RWPE1 (cell line): ENCODE data around the gene ACVR2A.

Experiments used
- CTCF ChIA-PET: fragments of 350-600 bp; sonication (Branson Sonifier 250); formaldehyde crosslinking; extraction: SDS; loops from one replicate; lab custom pipeline; 2021; lab: Yijun Ruan, JAX
- POLR2A ChIA-PET: fragments of 400-600 bp; formaldehyde crosslinking; extraction: SDS; loops from one replicate; lab custom pipeline; 2020; ENCODE audit warnings: antibody characterized with exemption; ENCODE audit not compliant: low non-redundant PET; lab: Yijun Ruan, JAX
- DNase-seq: peaks from one replicate; pipeline ENCODE4 v3.0.0; 2012; ENCODE audit warnings: low spot score
- H3K27ac ChIP-seq: fragments of 450-650 bp; 2 replicates; pipeline ENCODE4 v1.5.1; 2017
- TF ChIP-seq, protein P1 (sequence below): fragments of 450-650 bp; conservative IDR thresholded peaks from 2 replicates; pipeline ENCODE4 v1.5.1; 2017; ENCODE audit warnings: low read depth, mild to moderate bottlenecking

Gene ACVR2A

DNA sequence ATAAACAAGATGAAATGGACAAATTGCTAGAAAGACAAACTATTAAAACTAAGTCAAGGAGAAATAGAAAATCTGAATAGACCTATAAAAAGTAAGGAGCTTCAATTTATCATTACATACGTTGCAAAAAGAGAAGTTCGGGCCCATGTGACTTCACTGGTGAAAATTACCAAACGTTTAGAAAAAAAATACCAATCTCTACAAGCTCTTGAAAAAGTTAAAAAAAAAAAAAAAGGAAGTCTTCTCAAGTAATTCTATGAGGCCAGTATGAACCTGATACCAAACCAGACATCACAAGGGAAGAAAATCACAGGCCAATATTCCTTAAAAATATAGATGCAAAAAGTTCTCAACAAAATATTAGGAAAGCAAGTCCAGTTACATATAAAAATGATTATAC, 20.2 kb upstream of the ACVR2A start:
- TF ChIP-seq, protein P1, sequence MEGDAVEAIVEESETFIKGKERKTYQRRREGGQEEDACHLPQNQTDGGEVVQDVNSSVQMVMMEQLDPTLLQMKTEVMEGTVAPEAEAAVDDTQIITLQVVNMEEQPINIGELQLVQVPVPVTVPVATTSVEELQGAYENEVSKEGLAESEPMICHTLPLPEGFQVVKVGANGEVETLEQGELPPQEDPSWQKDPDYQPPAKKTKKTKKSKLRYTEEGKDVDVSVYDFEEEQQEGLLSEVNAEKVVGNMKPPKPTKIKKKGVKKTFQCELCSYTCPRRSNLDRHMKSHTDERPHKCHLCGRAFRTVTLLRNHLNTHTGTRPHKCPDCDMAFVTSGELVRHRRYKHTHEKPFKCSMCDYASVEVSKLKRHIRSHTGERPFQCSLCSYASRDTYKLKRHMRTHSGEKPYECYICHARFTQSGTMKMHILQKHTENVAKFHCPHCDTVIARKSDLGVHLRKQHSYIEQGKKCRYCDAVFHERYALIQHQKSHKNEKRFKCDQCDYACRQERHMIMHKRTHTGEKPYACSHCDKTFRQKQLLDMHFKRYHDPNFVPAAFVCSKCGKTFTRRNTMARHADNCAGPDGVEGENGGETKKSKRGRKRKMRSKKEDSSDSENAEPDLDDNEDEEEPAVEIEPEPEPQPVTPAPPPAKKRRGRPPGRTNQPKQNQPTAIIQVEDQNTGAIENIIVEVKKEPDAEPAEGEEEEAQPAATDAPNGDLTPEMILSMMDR = no peak
- POLR2A ChIA-PET = no interaction called here

DNA sequence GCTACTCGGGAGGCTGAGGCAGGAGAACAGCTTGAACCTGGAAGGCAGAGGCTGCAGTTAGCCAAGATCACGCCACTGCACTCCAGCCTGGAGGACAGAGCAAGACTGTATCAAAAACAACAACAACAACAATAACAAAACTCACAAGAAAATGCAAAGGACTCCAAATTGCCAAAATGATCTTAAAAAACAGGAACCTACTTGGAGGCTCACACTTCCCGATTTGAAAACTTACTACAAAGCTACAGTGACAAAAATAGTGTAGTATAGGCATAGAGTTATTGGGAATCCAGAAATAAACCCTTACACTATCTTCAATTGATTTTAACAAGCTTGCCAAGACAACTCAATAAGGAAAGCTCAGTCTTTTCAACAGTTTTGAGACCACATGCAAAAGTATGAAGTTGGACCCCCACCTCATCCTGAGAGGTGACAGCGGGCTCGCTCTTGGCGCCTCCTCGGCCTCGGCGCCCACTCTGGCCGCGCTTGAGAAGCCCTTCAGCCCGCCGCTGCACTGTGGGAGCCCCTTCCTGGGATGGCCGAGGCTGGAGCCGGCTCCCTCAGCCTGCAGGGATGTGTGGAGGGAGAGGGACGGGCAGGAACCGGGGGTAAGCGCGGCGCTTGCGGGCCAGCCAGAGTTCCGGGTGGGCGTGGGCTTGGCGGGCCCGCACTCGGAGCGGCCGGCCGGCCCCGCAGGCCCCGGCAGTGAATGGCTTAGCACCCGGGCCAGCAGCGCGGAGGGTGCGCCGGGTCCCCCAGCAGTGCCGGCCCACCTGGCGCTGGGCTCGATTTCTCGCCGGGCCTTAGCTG, 18.3 kb upstream of the ACVR2A start:
- ChIA-PET POLR2A (no interaction called here), CTCF (no interaction called here)
- no peak overlapping the region for H3K27ac ChIP-seq
- no peak for DNase-seq
- TF ChIP-seq, protein P1 = no peak

More for the DNA sequence above, 20.2 kb upstream of the ACVR2A start:
- DNase-seq = no peak
- CTCF ChIA-PET = interaction anchor here (0.7 kb wide), 1 partner anchor 675 kb away, joined by 3 read pairs; no protein-coding TSS in a partner anchor
- H3K27ac ChIP-seq = no peak overlapping the region

DNA sequence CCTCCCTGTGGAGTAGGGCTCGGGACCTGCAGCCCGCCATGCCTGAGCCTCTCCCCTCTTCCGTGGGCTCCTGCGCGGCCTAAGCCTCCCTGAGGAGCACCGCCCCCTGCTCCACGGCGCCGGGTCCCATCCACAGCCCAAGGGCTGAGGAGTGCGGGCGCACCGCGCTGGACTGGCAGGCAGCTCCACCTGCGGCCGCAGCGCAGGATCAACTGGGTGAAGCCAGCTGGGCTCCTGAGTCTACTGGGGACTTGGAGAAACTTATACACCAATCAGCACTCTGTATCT, 17.8 kb upstream of the ACVR2A start:
- no peak for DNase-seq
- ChIA-PET POLR2A (no interaction called here), CTCF (no interaction called here)
- no peak overlapping the region for H3K27ac ChIP-seq
- TF ChIP-seq, protein P1 = no peak

DNA sequence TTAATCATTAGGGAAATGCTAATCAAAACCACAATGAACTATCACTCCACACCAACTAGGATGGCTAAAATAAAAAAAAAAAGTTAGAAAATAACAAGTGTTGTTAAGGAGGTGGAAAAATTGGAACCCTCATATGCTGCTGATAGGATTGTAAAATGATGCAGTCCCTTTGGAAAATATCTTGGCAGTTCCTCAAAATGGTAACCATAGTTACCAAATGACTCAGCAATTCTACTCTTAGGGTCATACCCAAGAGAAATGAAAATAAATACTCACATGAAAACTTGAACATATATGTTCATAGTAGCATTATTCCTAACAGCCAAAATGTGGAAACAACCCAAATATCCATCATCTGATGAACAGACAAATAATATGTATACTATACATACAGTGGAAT, 15.7 kb upstream of the ACVR2A start:
- TF ChIP-seq, protein P1 = no peak
- peak; percentile 24 for DNase-seq
- ChIA-PET POLR2A (no interaction called here), CTCF (interaction anchor here (0.7 kb wide), 1 partner anchor 1600 kb away, joined by 3 read pairs; no protein-coding TSS in a partner anchor)
- H3K27ac ChIP-seq = no peak overlapping the region

DNA sequence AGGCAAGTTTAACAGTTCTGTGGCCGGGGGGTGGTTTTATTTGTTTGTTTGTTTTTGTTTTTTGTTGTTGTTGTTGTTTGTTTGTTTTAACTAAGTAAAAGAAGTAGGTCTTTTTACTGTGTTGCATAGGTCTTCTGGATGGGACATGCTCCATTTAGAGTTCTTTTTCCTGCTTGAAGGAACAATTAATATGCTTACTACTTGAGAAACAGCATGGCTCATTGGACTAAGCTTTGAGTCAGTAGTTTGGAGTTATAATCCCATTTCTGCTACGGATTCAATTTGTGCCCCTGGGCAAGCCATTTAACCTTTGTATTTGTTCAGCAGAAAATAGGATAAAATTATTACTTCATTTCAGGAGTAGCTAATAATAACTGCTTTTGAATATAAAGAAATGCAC, 8.7 kb upstream of the ACVR2A start:
- H3K27ac ChIP-seq = no peak overlapping the region
- no peak for DNase-seq
- TF ChIP-seq, protein P1 = no peak
- POLR2A ChIA-PET = no interaction called here
- CTCF ChIA-PET = no interaction called here

DNA sequence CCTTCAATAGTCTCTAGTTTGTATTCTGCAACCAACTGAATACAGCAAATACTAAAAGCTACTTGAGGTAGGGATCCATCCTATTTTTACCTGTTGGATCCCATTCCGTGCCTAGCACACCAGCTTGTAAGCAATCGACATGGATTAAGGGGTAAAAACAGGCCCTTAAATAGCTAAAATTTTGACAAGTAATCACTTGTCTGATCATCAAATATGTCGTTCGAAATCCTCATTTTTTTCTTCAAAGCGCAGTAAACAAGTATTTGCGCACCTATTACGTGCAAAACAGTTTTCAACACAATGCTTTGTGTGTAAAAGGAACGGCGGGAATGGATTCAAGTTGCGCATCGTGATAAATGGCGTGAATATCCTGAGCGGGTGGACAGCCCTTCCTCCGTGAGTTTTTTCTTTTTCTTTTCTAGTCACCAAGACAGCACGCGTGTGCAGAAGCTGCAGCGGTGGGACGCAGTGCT, 1.4 kb upstream of the ACVR2A start:
- DNase-seq = no peak
- ChIA-PET POLR2A (no interaction called here), CTCF (interaction anchor here (0.6 to 0.7 kb wide), 4 partner anchors 36 to 1904 kb away, joined by 3 to 6 read pairs (median 3); no protein-coding TSS in a partner anchor)
- peak overlapping the region; percentile 98 for H3K27ac ChIP-seq
- TF ChIP-seq, protein P1 = no peak
